ENCODE data around the gene PYGO2.
"Not testable (repeated sequence)": the region's sequence is repeated elsewhere in the genome, so short reads cannot be mapped to it uniquely, and the experiment has no call there.

PYGO2 gene

DNA sequence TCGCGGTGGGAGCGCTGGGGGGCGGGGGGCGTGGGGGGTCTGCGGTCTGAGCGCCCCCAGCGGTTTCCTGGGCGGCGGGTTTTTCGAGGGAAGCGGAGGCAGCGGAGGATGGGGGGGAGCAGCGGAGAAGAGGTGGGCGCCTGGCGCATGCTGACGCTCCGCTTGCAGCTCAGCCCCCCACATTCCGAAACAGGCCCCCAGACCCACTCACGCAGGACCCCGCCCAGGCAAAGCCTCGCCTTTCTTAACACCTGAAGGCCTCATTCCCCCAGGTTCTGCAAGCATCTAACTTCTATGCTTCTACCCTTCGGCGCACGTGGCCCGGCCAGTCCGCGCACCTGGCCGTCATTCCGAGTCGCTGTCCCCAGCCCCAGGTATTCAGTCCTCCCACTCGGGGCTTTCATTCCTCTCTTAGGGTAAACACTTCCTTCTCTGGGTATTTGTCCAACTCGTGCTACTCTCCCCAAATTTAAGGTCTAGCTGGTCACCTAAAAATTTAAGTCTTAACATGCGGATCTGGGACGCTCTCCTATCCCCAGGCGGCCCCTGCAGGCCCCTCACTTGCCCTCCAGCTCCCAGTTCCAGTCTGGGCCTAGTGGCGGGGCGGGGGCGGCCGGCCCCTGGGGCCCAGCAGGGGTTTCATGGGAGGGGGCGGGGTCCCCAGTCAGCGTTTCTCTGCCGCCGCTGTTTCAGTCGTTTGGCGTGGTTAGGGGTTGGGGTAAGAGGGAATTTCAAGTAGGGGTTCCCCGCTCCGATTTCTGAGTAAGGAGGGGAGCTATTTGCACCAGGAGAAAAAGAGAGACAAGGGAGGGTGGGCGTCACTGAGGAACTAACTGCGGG is 38.2 kb upstream of the PYGO2 start:
- DNase-seq = peak in 1 of 2 experiments; percentile 35

GRCh38 chr1:154998818-154999570 is 37.4 kb upstream of the PYGO2 start:
- peak; percentile 67 to 69 for DNase-seq

- DNase-seq = no peak
These were observed 36.7 kb upstream of the PYGO2 start for GRCh38 chr1:154998201-154998780.

- no peak for DNase-seq
These were observed 35.6 kb upstream of the PYGO2 start for GRCh38 chr1:154996966-154997701.

DNA sequence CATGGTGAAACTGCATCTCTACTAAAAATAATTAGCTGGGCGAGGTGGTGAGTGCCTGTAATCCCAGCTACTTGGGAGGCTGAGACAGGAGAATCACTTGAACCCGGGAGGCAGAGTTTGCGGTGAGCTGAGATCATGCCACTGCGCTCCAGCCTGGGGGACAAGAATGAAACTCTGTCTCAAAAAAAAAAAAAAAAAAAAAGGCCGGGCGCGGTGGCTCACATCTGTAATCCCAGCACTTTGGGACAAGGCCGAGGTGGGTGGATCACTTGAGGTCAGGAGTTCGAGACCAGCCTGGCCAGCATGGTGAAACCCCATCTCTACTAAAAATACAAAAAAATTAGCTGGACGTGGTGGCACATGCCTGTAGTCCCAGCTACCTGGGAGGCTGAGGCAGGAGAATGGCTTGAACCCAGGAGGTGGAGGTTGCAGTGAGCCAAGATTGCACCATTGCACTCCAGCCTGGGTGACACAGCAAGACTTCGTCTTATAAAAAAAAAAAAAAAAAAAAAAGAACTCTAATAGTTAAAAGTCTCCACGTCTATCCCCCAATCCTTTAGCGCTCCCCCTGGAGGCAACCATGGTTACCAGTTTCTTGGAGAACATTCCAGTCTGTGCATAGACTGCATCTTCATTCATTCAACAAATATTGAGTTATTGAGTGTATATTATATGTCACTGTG is 33.9 kb upstream of the PYGO2 start:
- not testable (repeated sequence) for DNase-seq

GRCh38 chr1:154994591-154994990 is 33.0 kb upstream of the PYGO2 start:
- DNase-seq = no peak

- no peak for DNase-seq
These were observed 32.6 kb upstream of the PYGO2 start for GRCh38 chr1:154994269-154994587.

- no peak for DNase-seq
These were observed 32.1 kb upstream of the PYGO2 start, which contains the start of gene LENEP for GRCh38 chr1:154993572-154994268. Gene LENEP, plus strand, starts transcription at chr1:154993586. Its CDS starts 22 bp downstream, at chr1:154993608.

GRCh38 chr1:154992721-154993571 is 31.4 kb upstream of the PYGO2 start:
- no peak for DNase-seq

GRCh38 chr1:154990276-154990675 is 28.7 kb upstream of the PYGO2 start:
- no peak for DNase-seq

- no peak for DNase-seq
These were observed 27.7 kb upstream of the PYGO2 start for GRCh38 chr1:154989195-154989860.

DNA sequence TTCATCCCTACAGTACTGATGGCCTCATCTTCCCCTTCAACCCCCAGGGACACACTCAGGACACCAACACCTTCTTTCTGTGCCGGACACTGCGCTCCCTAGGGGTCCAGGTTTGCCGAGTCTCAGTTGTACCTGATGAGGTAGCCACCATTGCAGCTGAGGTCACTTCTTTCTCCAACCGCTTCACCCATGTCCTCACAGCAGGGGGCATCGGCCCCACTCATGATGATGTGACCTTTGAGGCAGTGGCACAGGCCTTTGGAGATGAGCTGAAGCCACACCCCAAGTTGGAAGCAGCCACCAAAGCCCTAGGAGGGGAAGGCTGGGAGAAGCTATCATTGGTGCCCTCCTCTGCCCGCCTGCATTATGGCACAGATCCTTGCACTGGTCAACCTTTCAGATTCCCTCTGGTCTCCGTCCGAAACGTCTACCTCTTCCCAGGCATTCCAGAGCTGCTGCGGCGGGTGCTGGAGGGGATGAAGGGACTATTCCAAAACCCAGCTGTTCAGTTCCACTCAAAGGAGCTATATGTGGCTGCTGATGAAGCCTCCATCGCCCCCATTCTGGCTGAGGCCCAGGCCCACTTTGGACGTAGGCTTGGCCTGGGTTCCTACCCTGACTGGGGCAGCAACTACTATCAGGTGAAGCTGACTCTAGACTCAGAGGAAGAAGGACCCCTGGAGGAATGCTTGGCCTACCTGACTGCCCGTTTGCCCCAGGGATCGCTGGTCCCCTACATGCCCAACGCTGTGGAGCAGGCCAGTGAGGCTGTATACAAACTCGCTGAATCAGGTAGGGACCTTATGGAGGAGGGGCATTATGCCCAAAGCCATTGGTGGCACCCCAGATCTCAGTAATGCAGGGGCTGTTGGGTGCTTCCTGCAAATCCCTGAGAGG is 26.7 kb upstream of the PYGO2 start:
- DNase-seq = no peak

DNA sequence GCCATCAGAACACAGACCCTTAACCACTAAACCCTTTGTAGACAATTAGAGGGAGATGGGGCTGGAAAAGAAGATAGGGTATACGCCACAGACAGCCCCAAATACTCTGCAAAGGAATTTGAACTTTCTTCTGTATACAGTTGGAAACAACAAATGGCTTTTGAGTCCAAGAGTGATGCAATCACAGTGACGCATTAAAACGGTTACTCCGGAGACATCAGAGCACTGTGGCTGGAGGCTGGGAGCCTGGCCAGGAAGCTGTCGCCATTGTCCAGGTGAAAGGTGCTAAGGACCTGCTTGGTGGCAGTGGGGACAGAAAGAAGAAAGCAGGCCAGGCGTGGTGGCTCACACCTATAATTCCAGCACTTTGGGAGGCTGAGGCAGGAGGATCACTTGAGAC is 25.7 kb upstream of the PYGO2 start:
- no peak for DNase-seq

DNA sequence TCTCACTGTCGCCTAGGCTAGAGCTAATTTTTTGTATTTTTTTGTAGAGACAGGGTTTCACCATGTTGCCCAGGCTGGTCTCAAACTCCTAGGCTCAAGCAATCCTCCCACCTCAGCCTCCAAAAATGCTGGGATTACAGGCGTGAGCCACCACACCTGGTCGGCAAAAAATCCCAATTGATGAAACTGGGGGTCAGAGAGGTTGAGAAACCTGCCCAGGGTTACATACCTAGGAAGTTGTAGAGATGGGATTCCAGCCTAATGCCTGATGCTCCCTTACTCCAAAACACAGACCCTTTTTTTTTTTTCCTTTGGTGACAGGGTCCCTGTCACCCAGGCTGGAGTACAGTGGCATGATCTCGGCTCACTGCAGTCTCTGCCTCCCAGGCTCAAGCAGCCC is 25.2 kb upstream of the PYGO2 start:
- not testable (repeated sequence) for DNase-seq

GRCh38 chr1:154983776-154984466 is 22.3 kb upstream of the PYGO2 start:
- DNase-seq = no peak

DNA sequence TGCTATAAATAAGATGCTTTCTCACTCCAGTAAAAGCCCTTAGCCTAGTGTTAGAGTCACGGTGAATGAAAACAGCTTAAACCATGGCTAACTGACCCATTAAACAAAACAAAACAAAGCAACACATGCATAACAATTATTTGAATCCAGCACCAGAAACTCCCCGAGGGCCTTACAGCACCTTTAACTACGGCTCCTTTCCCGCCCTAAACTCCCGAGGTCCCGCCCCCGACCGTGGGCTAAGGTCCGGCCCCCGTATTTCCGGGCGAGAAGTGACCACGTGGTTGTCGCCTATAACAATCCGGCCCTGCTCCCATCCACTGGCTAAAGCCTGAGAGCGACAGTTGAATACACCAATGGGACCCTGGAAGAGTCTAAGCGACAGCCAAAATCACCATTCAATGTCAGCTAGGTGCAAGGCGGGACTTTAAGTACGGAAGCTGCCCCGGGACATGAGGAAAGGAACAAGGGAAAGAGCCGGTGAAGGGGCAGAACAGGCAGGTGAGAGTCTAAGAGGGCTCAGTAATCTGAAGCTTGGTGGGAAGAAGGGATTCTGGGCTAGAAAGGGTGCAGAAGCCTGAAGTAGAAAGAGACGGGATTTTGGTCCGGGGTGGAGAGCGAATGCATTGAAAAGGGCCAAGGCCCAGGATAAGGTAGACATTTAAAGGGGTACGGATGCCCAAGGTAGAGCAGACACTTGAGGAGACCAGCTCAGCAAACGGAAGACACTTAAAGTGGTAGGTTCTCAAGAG is 21.5 kb upstream of the PYGO2 start, which contains the start of gene FLAD1:
FLAD1 (plus strand) TSS at position 448 of the 752 bp plus-strand sequence. CDS start 351 bp downstream, outside the sequence.
- DNase-seq = peak; percentile 92 to 93

- DNase-seq = no peak
These were observed 20.8 kb upstream of the PYGO2 start for GRCh38 chr1:154982341-154982740.

DNA sequence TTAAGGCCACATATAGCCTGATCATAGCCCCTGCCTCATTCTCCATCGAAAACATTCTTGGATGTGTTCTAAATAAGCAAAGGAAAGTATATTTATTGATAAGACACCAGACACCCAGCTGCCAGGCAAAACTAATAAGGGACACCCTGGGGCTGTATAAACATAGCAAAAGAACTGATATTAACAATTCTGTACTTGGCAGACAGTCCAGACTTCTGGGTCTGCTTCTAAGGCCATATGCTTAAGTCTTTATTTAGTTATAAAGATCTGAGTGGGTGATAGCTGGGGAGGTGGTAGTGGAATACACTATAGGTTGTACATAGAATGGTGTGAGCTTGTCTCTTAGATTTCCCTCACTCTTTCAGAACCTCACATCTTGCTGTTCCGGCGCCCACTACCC is 16.8 kb upstream of the PYGO2 start:
- no peak for DNase-seq

Measured in activated CD4-positive, alpha-beta T cell treated with anti-CD3 and anti-CD28 coated beads, Interleukin-2, amount 50 U/mL, for 4 hours (primary cell).